ENCODE data around the gene MTCL1.

GRCh38 chr18:8669571-8669970 lies 35.8 kb upstream of the MTCL1 start:
- TF ChIP-seq CTCF (IDR thresholded peaks at IDR 0.05) = no peak
- TF ChIP-seq POLR2A (IDR thresholded peaks at IDR 0.05) = no peak

Data from adrenal gland (tissue), 5 donors.